ENCODE data around the gene IL11RA.
A peak's percentile ranks its signal among the peaks of the same experiment; 100 is the strongest.

The IL11RA gene

GRCh38 chr9:34638138-34638445 lies 13.9 kb upstream of the IL11RA start:
- no peak for TF ChIP-seq TAF1 (IDR thresholded peaks at IDR 0.05; ENCODE audit: borderline replicate concordance, insufficient read depth, low read length)
- no peak for TF ChIP-seq FOXP2 (optimal IDR thresholded peaks at IDR 0.05; ENCODE audit: borderline replicate concordance, extremely low read depth, extremely low read length, insufficient read depth)
- TF ChIP-seq POLR2AphosphoS5 (IDR thresholded peaks at IDR 0.05; ENCODE audit: low read depth, low read length) = no peak
- TF ChIP-seq SIN3A (IDR thresholded peaks at IDR 0.05; ENCODE audit: borderline replicate concordance, insufficient read depth, low read length) = no peak
- no peak for TF ChIP-seq REST (IDR thresholded peaks at IDR 0.05; ENCODE audit: insufficient read depth in 1 of 2, low read depth in 2 of 2, low read length in 2 of 2)

GRCh38 chr9:34642679-34643078 lies 9.3 kb upstream of the IL11RA start:
- no peak for TF ChIP-seq SIN3A (IDR thresholded peaks at IDR 0.05; ENCODE audit: borderline replicate concordance, insufficient read depth, low read length)
- no peak for TF ChIP-seq FOXP2 (optimal IDR thresholded peaks at IDR 0.05; ENCODE audit: borderline replicate concordance, extremely low read depth, extremely low read length, insufficient read depth)
- TF ChIP-seq REST (IDR thresholded peaks at IDR 0.05; ENCODE audit: insufficient read depth in 1 of 2, low read depth in 2 of 2, low read length in 2 of 2) = no peak
- no peak for TF ChIP-seq TAF1 (IDR thresholded peaks at IDR 0.05; ENCODE audit: borderline replicate concordance, insufficient read depth, low read length)
- no peak for TF ChIP-seq POLR2AphosphoS5 (IDR thresholded peaks at IDR 0.05; ENCODE audit: low read depth, low read length)

- TF ChIP-seq TAF1 (IDR thresholded peaks at IDR 0.05; ENCODE audit: borderline replicate concordance, insufficient read depth, low read length) (no peak), SIN3A (IDR thresholded peaks at IDR 0.05; ENCODE audit: borderline replicate concordance, insufficient read depth, low read length) (no peak), FOXP2 (optimal IDR thresholded peaks at IDR 0.05; ENCODE audit: borderline replicate concordance, extremely low read depth, extremely low read length, insufficient read depth) (no peak), POLR2AphosphoS5 (IDR thresholded peaks at IDR 0.05; ENCODE audit: low read depth, low read length) (no peak), REST (IDR thresholded peaks at IDR 0.05; ENCODE audit: insufficient read depth in 1 of 2, low read depth in 2 of 2, low read length in 2 of 2) (no peak)
These were observed 7.1 kb upstream of the IL11RA start for GRCh38 chr9:34644766-34645314.

GRCh38 chr9:34646211-34647083 lies 5.5 kb upstream of the IL11RA start, which contains the start of gene GALT:
Gene GALT, plus strand, starts transcription at chr9:34646675. Its CDS starts 30 bp downstream, at chr9:34646705.
- peak; percentile 86 for TF ChIP-seq POLR2AphosphoS5 (IDR thresholded peaks at IDR 0.05; ENCODE audit: low read depth, low read length)
- TF ChIP-seq FOXP2 (optimal IDR thresholded peaks at IDR 0.05; ENCODE audit: borderline replicate concordance, extremely low read depth, extremely low read length, insufficient read depth) = peak; percentile 16
- TF ChIP-seq REST (IDR thresholded peaks at IDR 0.05; ENCODE audit: insufficient read depth in 1 of 2, low read depth in 2 of 2, low read length in 2 of 2) = no peak
- TF ChIP-seq SIN3A (IDR thresholded peaks at IDR 0.05; ENCODE audit: borderline replicate concordance, insufficient read depth, low read length) = peak; percentile 23; the same call in 1 of the 2 replicates
